ENCODE results near the gene SMAD9. TPM values are rescaled to one million over a fixed set of nuclear protein-coding genes. Genes with fewer than 3 reads are reported as not detected.
A peak's percentile ranks its signal among the peaks of the same experiment; 100 is the strongest.

Gene SMAD9
- total RNA-seq, 1 donor = 4.3 TPM

- H3K4me3 ChIP-seq (ENCODE audit: low read depth, low read length) = no peak overlapping the region
- no peak for DNase-seq (ENCODE audit: low read depth)
- no peak for TF ChIP-seq CTCF (IDR thresholded peaks at IDR 0.05; ENCODE audit: insufficient read depth, low read depth, low read length)
These were observed 16.0 kb downstream of the SMAD9 start for GRCh38 chr13:36903925-36904595.

GRCh38 chr13:36897054-36897616 is 22.9 kb downstream of the SMAD9 start:
- DNase-seq (ENCODE audit: low read depth) = peak; percentile 16
- no peak overlapping the region for H3K4me3 ChIP-seq (ENCODE audit: low read depth, low read length)
- TF ChIP-seq CTCF (IDR thresholded peaks at IDR 0.05; ENCODE audit: insufficient read depth, low read depth, low read length) = no peak

GRCh38 chr13:36891752-36892151 is 28.3 kb downstream of the SMAD9 start:
- no peak for TF ChIP-seq CTCF (IDR thresholded peaks at IDR 0.05; ENCODE audit: insufficient read depth, low read depth, low read length)
- H3K4me3 ChIP-seq (ENCODE audit: low read depth, low read length) = no peak overlapping the region
- DNase-seq (ENCODE audit: low read depth) = peak; percentile 80

- no peak for TF ChIP-seq CTCF (IDR thresholded peaks at IDR 0.05; ENCODE audit: insufficient read depth, low read depth, low read length)
- DNase-seq (ENCODE audit: low read depth) = no peak
- H3K4me3 ChIP-seq (ENCODE audit: low read depth, low read length) = no peak overlapping the region
These were observed 31.4 kb downstream of the SMAD9 start for GRCh38 chr13:36888645-36889044.

GRCh38 chr13:36887758-36888521 is 32.1 kb downstream of the SMAD9 start:
- no peak overlapping the region for H3K4me3 ChIP-seq (ENCODE audit: low read depth, low read length)
- DNase-seq (ENCODE audit: low read depth) = no peak
- TF ChIP-seq CTCF (IDR thresholded peaks at IDR 0.05; ENCODE audit: insufficient read depth, low read depth, low read length) = no peak

GRCh38 chr13:36885901-36886300 is 34.1 kb downstream of the SMAD9 start:
- DNase-seq (ENCODE audit: low read depth) = no peak
- no peak overlapping the region for H3K4me3 ChIP-seq (ENCODE audit: low read depth, low read length)
- no peak for TF ChIP-seq CTCF (IDR thresholded peaks at IDR 0.05; ENCODE audit: insufficient read depth, low read depth, low read length)
